GM18502 (cell line): ENCODE data around the gene STARD13.

Source experiments
- ATAC-seq: cut with Tn5 transposase; IDR thresholded peaks from one replicate; pipeline ENCODE4 v1.9.1; 2021; ENCODE audit warnings: mild to moderate bottlenecking; ENCODE audit not compliant: unreplicated experiment, poor library complexity

The STARD13 gene

DNA sequence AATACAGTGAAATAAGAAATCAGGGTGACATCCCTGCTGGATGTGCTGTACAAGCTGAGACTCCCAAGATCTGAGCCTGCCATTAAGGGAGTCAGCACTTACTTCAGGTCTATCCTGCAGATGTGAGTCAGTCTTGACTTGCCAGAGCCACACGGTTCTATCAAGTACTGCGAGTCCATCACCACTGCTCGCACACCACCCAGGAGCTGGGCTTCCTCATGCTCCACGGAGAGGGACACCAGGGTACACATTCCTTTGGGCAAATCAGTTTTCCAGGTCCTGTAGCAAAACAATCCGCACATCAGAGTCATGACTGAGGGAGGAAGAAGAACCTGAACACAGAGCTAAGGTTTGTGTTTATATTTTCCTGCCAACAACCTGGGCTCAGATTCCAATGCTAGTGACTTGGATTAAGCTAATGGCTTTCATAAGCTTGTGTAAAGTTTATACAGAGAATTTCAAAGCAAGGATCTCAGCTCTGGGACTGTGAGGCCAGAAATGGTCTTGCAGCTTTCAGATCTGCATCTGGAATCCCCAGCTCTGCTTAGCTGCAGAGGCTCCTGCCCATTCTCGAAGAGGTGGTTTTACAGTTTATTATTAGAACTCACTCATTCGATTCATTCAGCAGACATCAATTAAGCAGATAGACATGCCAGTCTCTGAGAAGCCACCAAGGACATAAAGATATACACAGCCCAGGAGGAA lies 178.7 kb downstream of the STARD13 start:
- ATAC-seq, result peak; percentile 50

DNA sequence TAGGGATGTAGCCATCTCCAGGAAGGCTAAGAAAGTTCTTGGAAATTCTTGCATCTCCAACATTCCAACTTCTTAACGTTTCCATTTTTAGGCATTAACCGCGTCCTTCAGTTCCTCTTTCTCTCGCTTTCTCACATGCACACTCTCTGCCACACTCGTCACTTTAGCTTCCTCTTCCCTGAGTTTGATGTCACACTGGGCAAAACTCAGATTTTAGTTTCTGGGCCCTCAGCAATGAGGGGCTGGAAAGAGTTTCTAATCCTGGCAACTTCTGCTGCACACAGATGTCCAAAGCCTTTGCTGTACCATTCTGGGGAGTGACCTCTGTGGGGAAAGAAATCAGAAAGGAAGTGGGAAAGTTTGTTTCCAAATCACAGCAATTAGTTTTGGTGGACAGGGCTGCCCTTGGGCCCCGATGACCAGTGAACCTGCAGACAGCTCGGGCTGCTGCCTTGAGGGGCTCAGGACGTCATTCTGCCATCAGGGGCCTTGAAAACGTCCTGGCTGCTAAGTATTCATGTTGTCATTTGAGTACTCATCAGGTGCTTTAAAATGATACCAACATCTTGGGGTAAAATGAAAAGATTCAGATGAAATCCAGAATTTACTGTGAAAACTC lies 180.1 kb downstream of the STARD13 start:
- no peak for ATAC-seq

- no peak for ATAC-seq
Measured at GRCh38 chr13:33103457-33103856, 182.1 kb downstream of the STARD13 start.

- ATAC-seq, result no peak
Measured at GRCh38 chr13:33101835-33102234, 183.7 kb downstream of the STARD13 start.

GRCh38 chr13:33100886-33101285 lies 184.7 kb downstream of the STARD13 start:
- ATAC-seq, result no peak

- no peak for ATAC-seq
Measured at GRCh38 chr13:33099860-33100259, 185.7 kb downstream of the STARD13 start.

- ATAC-seq, result peak; percentile 57
Measured at GRCh38 chr13:33096886-33097605, 188.5 kb downstream of the STARD13 start.

- no peak for ATAC-seq
Measured at GRCh38 chr13:33092073-33092987, 193.2 kb downstream of the STARD13 start.

GRCh38 chr13:33091415-33091774 lies 194.2 kb downstream of the STARD13 start:
- no peak for ATAC-seq

DNA sequence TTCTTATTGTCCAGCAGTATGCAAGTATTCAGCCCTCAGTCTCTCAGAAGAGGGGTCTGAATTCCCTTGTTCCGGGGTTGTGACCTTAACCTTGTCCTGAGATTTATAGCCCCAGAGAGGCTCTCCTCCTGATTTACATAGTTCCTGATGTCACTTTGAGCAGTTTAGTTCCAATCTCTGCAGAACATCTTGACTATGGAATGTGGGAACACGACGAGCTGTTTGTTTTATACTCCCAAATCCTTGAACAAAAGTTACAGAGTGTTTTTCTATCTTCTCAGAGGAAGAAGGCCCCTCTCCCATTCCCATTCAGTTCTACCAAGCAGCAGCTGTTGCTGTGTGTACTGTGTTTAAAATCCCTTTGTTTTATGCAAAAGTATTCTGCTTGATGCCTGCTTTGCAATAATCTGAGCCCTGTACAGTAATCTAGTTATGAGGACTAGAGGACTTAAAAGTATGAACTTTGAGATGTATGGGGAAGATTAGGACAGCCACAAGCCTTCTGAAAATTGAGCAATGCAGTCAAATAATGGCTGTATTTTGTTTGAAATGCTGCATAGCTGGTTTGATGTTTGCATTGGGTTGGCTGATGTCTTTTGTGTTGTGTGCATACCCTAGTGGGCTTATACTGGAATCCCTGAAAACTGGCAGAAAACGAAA lies 194.7 kb downstream of the STARD13 start:
- no peak for ATAC-seq

- no peak for ATAC-seq
Measured at GRCh38 chr13:33089311-33089710, 196.2 kb downstream of the STARD13 start.

GRCh38 chr13:33087790-33088189 lies 197.8 kb downstream of the STARD13 start:
- ATAC-seq, result no peak

- ATAC-seq, result no peak
Measured at GRCh38 chr13:33087091-33087490, 198.5 kb downstream of the STARD13 start.

GRCh38 chr13:33083054-33083453 lies 202.5 kb downstream of the STARD13 start:
- ATAC-seq, result no peak

DNA sequence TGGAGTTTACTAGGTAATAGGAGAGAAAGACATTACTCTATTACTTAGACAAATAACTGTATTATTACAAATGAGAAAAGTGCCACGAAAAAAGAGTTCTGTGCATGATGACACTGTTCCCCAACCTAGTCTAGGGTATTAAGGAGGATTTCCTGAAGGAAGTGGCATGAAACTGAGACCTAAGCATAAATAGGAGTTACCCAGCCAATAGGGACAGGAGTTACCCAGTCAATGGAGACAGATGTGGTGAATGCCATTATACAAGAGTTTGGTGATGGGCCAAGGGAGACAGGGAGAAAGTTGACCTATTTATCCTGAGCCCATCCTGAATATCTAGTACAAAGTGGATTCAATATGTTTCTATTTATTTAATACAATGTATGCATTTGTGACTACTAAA lies 203.9 kb downstream of the STARD13 start:
- ATAC-seq, result no peak

- no peak for ATAC-seq
Measured at GRCh38 chr13:33080972-33081590, 204.5 kb downstream of the STARD13 start.

DNA sequence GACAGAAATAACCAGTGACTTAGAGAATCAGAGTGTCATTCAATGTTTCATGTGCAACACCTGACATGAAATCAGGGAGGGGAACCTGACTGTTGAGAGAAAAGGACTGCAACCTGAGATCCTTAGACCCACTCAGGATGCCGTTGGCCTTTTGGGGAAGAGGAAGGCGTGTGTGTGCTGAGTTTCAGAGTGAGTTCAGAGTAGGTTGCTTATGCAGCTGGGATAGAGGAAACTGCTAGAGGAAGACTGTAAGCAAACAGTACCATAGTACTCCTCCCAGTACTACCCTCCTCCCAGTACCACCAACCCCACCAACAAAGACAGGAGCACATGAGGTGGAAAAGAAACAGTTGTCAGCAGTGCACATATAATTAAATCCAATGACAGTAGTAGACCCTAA lies 205.6 kb downstream of the STARD13 start:
- no peak for ATAC-seq

GRCh38 chr13:33078263-33078662 lies 207.3 kb downstream of the STARD13 start:
- no peak for ATAC-seq
